Measurements from ENCODE around the gene PRKN. TPM values are rescaled to one million over a fixed set of nuclear protein-coding genes. Genes with fewer than 3 reads are reported as not detected.

PRKN gene
- total RNA-seq, 1 donor from 2014 or later = 0.79 TPM

DNA sequence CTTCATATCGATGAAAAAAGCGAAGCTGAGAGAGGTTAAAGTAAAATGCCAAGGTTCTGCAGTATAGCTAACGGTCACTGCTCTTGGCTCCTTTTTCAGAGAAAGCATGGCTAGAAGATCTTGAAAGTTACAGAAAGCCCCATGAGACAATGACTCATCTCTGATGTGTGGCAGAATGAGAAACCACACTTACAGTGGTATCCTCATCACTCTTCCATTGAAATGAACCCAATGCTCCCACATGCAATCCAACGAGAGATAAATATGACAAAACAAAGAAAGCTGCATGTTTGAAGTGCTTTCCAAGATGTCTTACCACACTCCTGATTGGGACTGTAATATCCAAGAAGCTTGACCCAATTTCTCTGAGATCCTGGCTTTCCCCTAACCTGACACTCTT is 694.9 kb downstream of the PRKN start:
- TF ChIP-seq, protein P1, sequence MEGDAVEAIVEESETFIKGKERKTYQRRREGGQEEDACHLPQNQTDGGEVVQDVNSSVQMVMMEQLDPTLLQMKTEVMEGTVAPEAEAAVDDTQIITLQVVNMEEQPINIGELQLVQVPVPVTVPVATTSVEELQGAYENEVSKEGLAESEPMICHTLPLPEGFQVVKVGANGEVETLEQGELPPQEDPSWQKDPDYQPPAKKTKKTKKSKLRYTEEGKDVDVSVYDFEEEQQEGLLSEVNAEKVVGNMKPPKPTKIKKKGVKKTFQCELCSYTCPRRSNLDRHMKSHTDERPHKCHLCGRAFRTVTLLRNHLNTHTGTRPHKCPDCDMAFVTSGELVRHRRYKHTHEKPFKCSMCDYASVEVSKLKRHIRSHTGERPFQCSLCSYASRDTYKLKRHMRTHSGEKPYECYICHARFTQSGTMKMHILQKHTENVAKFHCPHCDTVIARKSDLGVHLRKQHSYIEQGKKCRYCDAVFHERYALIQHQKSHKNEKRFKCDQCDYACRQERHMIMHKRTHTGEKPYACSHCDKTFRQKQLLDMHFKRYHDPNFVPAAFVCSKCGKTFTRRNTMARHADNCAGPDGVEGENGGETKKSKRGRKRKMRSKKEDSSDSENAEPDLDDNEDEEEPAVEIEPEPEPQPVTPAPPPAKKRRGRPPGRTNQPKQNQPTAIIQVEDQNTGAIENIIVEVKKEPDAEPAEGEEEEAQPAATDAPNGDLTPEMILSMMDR (IDR thresholded peaks at IDR 0.05; ENCODE audit: insufficient read depth, low read length, severe bottlenecking) = no peak
- FAIRE-seq = no peak
- peak; percentile 4 for DNase-seq (ENCODE audit: low read depth)

DNA sequence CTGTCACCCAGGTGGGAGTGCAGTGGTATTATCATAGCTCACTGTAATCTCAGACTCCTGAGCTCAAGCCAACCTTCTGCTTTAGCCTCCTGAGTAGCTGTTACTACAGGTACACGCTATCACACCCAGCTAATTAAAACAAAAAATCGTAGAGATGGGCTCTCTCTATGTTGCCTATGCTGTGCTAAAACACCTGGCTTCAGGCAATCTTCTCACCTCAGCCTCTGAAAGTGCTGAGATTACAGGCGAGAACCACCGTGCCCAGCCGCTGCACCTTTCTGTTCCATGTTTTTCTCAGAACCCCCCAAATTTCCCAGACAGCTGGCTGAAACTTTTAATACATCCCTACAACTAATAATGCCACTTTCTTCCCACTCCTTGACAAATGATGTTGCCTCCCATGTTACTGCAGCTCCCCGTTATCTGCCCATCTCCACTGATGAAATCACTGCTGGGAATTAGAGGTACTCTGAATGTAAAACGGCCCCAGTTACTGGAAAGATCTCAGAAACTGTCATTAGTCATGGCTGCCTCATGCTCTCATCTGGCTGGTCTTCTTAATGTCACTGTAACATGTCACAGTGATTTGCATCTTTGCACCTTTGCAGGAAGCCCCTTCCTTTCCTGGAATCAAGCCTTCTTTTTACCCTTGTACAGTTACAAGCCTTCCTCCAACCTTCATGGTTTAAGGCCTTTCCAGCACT is 697.5 kb downstream of the PRKN start:
- DNase-seq (ENCODE audit: low read depth) (no peak), FAIRE-seq (peak; percentile 7)
- H3K36me3 ChIP-seq (ENCODE audit: control insufficient read depth, insufficient read depth, low read length) = no peaks in the 10 kb centered on the region
- no peaks in the 10 kb centered on the region for H3K27me3 ChIP-seq (ENCODE audit: control insufficient read depth, insufficient read depth, low read length)
- TF ChIP-seq, protein P1 (IDR thresholded peaks at IDR 0.05; ENCODE audit: insufficient read depth, low read length, severe bottlenecking) = no peak
- H3K4me3 ChIP-seq (ENCODE audit: low read depth, low read length) = no peak overlapping the region

More for the DNA sequence above, 694.9 kb downstream of the PRKN start:
- Histone ChIP-seq H3K27me3 (ENCODE audit: control insufficient read depth, insufficient read depth, low read length) (no peaks in the 10 kb centered on the region), H3K36me3 (ENCODE audit: control insufficient read depth, insufficient read depth, low read length) (no peaks in the 10 kb centered on the region), H3K4me3 (ENCODE audit: low read depth, low read length) (no peak overlapping the region)

DNA sequence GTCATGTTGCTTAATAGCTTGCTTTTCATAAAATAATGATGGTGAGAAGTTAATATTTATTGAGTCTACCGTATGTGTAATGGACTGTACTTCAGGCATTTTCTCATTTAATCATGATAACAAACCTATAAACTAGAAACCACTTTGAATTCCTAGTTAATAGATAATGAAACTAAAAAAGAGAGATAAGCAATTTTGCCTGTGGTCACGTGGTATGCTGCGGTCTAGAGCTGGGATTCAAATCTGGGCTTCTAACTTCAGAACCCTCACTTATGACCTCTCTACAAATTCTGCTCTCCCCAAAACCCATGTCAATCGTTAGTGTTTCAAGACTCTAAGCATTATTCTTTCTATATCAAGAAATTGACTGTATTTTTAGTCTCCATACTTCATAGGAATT is 700.7 kb downstream of the PRKN start:
- FAIRE-seq (no peak), DNase-seq (ENCODE audit: low read depth) (no peak)
- Histone ChIP-seq H3K27me3 (ENCODE audit: control insufficient read depth, insufficient read depth, low read length) (no peaks in the 10 kb centered on the region), H3K36me3 (ENCODE audit: control insufficient read depth, insufficient read depth, low read length) (no peaks in the 10 kb centered on the region), H3K4me3 (ENCODE audit: low read depth, low read length) (no peak overlapping the region)
- TF ChIP-seq, protein P1 (IDR thresholded peaks at IDR 0.05; ENCODE audit: insufficient read depth, low read length, severe bottlenecking) = no peak

DNA sequence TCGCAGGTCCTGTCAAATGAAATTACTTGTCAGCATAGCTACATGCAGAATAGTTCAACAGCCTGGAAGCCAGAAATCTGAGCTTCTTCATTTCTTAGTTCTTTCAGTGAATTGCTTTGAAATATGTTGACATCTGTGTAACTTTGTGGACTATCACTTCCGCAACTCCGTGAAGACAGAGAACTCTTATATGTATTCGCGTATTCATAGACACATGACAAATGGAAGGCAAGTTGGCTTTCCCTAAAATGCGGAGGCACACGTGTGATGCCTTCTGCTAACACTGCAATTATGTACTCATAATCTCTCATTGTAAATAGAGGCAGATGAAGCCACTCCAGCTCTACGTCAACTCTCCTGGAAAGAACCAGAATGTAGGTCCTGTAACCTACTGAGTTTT is 701.5 kb downstream of the PRKN start:
- DNase-seq (ENCODE audit: low read depth) (no peak), FAIRE-seq (no peak)
- Histone ChIP-seq H3K4me3 (ENCODE audit: low read depth, low read length) (no peak overlapping the region), H3K27me3 (ENCODE audit: control insufficient read depth, insufficient read depth, low read length) (no peaks in the 10 kb centered on the region), H3K36me3 (ENCODE audit: control insufficient read depth, insufficient read depth, low read length) (no peaks in the 10 kb centered on the region)
- TF ChIP-seq, protein P1 (IDR thresholded peaks at IDR 0.05; ENCODE audit: insufficient read depth, low read length, severe bottlenecking) = no peak

DNA sequence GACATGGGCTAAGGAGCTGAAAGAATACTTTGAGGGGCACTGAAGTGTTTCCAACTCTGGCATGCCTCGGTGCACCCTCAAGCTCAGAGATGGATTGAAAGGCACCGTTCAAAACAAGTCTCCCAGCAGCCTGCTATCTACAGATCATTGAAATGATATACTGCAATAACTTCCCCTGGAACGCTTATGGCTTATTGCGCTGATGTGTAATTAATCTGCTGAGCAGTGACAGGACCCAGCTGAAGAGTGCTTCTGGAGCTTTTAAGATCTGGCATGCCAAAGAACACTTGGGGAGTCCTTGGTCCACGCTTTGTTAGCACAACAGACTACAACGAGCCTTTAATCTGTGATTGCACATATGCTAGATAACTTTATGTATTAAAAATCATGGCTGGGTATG is 708.2 kb downstream of the PRKN start:
- no peak for FAIRE-seq
- DNase-seq (ENCODE audit: low read depth) = no peak

More for the DNA sequence above, 708.2 kb downstream of the PRKN start:
- Histone ChIP-seq H3K36me3 (ENCODE audit: control insufficient read depth, insufficient read depth, low read length) (no peaks in the 10 kb centered on the region), H3K4me3 (ENCODE audit: low read depth, low read length) (no peak overlapping the region), H3K27me3 (ENCODE audit: control insufficient read depth, insufficient read depth, low read length) (no peaks in the 10 kb centered on the region)
- TF ChIP-seq, protein P1 (IDR thresholded peaks at IDR 0.05; ENCODE audit: insufficient read depth, low read length, severe bottlenecking) = no peak

Data from bronchial epithelial cell (primary cell).